ENCODE results near the gene SPTLC2.
"Not testable (repeated sequence)": the region's sequence is repeated elsewhere in the genome, so short reads cannot be mapped to it uniquely, and the experiment has no call there.

The SPTLC2 gene

DNA sequence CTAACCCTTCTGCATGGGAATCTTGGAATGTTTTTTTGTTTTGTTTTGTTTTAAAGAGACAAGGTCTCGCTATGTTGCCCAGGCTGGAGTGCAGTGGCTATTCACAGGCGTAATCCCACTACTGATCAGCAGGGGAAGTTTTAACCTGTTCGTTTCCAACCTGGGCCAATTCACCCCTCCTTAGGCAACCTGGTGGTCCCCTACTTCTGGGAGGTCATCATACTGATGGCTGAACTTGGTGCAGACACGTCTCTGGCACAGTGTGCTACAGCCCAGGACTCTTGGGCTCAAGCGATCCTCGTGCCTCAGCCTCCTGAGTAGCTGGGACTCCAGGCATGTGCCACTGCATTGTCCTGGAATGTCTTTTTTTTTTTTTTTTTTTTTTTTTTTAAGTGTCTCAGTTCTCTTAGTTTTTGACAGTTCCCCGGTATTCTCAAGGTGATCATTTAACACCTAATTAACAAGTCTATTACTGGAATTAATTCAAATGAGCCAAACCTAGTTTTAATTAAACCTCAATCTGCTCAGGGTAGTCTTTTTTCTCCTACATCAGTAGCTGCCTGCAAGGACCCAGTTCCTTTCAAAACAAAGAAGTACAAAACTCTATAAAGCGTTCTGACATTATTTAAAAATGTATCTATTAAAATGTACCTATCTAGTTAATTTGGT lies 68.8 kb downstream of the SPTLC2 start:
- no peak for DNase-seq

DNA sequence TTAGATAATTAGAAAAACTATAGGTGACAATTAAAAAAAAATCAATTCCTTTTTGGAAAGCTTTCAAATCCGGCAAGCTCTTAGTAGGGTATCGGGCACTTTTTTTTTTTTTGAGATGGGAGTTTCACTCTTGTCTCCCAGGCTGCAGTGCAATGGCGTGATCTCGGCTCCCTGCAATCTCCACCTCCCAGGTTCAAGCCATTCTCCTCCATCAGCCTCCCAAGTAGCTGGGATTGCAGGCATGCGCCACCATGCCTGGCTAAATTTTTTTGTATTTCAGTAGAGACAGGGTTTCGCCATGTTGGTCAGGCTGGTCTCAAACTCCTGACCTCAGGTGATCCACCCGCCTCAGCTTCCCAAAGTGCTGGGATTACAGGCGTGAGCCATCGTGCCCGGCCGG lies 71.3 kb downstream of the SPTLC2 start:
- not testable (repeated sequence) for DNase-seq

DNA sequence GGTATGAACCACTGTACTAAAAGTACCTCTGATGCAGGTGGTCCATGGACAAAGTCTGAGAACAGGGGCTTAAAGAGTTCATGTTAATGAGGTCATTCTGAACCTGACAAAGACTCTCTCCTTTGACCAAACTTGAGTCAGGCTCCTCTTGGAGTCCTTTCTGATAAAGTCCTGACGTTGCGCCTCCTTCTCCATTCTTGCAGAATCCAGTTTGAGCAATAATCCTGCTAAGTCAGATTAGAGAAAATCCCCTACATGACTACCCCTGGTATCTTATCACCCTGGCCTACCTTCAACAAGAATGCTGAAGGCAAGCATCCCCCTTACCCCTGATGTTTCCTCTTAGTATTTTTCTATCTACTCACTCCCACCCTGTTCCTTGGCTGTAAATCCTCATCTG lies 71.9 kb downstream of the SPTLC2 start:
- DNase-seq: no peak

DNA sequence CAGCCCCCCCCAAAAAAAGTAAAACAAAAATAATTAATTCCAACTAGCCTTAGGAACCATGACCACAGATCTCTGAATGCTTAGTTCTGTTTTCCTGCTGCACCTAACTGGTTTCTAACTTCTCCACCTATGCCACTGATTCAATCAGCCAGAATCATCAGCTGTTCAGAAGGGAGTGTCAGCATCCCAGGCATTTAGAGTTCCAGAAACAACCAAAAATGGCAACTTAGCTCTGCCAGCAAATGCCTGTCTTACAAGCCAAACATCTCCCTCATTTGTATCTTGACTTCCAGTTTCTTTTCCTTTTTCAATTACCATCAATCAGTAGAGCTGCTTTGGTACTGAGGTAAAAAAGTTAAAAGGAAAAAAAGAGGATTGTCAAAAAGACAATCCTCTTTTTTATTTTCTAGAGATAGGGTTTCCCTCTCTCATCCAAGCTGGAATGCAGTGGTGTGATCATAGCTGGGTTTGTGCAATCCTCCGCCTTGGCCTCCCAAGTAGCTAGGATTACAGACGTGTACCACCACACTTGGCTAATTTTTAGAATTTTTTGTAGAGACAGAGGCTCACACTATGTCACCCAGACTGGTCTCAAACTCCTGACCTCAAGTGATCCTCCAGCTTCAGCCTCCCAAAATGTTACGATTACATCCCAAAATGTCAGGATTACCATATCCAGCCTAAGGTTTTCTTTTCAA lies 72.7 kb downstream of the SPTLC2 start:
- DNase-seq: no peak

DNA sequence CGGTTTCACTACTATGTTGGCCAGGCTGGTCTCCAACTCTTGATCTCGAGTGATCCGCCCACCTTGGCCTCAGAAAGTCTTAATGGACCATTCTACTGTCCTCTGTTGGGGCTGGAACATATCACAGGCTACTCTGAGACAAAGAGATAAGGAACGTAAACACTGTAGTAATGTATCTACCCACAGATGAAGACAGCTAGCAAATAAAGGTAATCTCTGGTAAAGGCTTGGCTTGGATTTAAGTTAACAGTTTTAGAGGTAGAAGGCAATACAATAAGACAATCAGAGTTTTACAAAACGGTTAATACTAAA lies 73.2 kb downstream of the SPTLC2 start:
- DNase-seq: no peak

DNA sequence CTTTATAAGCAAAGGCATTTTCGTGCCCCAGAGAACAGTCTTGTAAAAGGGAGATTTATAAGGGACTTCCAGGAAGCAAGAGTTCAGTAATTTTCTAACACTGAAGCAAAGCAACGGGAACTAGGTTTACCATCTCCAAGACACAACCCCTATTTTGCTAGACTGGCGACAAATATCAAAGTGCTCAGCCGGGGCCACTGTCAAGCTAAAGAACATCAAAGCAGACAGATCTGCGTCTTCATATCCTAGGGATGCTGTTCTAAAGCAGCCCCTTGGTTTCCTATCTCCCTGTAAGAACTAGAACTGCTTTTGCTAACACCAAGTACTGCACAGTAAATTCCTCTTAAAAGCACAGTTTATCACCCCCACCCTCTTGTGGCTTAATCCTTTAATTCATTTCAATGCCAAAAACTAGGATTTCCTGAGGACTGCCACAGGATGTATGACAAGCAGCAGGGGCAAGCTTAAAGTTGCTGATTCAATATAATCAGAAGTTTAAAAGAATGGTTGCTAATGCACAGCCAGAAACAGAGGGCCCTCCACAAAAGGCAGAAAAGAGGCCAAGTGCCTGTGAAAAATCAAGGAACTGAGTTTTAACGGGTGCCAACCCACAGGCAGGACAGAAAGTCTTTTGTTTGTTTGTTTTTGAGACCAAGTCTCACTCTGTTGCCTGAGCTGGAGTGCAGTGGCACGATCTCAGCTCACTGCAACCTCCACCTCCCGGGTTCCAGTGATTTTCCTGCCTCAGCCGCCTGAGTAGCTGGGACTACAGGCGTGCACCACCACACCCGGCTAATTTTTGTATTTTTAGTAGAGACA lies 73.8 kb downstream of the SPTLC2 start:
- DNase-seq: no peak

DNA sequence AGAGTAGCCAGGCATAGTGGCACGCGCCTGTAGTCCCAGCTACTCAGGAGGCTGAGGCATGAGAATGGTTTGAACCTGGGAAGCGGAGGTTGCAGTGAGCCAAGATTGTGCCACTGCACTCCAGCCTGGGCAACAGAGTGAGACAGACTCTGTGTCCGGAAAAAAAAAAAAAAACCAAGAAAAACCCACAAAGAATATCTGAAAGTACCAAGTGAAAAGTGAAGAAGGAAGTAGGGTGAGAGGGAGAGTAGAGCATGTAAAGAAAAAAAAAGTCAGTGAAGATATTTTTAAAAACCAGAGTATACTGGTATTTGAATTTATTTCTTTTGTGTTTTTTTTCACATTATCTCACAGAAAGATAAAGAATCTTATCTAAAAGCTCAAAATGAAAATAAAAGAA lies 74.5 kb downstream of the SPTLC2 start:
- no peak for DNase-seq

DNA sequence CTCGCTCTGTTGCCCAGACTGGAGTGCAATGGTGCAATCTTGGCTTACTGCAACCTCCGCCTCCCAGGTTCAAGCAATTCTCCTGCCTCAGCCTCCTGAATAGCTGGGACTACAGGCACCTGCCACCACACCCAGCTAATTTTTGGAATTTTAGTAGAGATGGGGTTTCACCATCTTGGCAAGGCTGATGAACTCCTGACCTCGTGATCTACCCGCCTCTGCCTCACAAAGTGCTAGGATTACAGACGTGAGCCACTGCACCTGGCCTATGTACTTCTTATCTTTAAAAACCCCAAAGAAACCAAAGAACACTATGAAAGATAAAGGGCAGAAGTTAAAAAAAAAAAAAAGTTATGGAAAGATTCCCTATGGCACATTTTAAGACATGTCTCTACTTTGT lies 79.5 kb downstream of the SPTLC2 start:
- not testable (repeated sequence) for DNase-seq

DNA sequence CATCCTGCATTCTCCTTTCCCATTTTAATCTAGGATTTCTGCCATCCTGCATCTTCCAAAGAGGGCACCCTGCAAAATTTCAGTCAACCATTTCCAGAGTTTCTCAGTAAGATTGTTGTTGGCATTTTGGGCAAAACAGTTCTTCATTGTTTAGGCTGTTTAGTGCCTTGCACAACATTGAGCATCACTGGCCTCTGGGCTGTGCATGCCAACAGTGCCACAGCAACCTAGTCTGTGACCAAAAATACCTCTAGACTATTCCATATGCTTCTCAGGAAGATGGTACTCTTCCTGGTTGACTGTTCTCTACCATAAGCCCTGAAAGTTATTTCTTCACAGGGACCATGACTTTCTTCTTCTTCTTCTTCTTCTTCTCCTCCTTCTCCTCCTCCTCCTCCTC lies 85.4 kb downstream of the SPTLC2 start:
- DNase-seq: no peak

DNA sequence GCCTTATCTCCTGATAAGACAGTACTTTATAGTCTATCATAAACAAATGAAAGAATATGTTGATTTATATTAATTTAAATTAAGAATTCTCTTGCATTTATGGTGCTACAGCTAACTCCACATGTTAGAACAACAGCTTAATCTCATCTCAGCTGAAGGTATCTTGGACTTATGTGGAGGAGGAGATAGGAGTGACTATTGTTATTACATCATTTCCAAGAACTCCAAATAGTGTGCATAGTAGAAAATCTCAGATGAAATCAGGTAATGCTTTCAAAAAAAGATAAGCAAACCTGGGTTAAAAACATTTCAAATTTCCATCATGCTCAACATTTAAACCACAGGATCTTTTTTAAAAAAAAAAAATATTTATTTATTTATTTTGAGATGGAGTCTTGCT lies 86.5 kb downstream of the SPTLC2 start:
- DNase-seq: no peak

DNA sequence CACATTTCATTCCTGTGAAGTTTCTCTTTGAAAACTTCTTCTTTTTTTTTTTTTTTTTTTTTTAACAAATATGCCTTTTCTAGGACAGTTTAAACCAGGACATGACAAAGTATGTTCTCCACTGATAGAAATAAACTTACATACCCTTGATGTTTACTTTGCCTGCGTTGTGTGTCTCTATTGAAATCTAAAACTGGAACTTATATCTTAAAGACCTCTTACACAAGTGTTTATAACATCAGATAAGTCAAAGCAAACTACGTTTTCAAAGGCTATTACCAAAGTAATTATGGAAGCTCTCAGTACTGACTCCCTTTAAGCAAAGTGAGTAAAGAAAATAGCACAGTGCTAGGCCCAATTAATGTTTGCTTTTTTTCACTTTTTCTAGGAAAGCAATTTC lies 87.2 kb downstream of the SPTLC2 start:
- no peak for DNase-seq

DNA sequence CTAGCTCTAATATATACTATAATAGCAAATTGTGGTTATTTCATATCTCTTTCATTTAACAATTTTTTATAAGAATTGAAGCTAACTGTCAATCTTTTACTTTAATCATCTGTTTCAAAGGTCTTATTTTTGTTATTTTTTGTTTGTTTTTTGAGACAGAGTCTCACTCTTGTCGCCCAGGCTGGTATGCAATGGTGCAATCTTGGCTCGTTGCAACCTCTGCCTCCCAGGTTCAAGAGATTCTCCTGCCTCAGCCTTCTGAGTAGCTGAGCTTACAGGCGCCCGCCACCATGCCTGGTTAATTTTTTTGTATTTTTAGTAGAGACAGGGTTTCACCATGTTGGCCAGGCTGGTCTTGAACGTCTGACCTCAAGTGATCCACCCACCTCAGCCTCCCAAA lies 87.7 kb downstream of the SPTLC2 start:
- DNase-seq: not testable (repeated sequence)

DNA sequence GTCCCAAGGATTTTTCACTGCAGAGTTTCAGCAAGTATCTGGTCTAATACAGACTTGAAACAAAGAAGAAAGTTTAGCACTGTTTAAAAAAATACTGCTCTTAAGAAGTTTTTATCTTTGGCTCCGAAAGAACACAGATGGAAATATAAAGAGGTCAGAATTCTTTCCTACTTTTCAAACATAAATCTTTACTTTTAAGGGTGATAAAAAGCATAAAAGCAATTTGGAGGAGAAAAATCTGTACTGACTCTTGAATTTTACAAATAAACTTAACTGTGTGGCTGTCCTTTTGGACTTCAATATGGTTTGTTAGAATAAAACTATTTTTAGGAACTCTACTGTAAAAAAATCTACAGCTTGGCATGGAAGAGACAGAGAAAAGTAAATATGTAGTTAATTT lies 90.2 kb downstream of the SPTLC2 start:
- DNase-seq: no peak

DNA sequence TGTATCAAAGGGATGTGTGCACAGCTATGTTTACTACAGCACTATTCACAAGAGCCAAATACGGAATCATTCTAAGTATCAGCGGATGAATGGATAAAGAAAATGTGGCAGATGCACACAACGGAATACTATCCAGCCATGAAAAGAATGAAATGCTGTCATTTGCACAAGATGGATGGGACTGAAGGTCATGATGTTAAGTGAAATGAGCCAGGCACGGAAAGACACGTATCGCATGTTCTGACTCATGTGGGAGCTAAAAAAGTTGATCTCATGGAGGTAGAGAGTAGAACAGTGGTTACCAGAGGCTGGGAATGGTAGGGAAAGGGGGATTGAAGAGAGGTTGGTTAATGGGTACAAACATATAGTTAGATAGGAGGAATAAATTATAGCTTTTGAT lies 91.9 kb downstream of the SPTLC2 start:
- no peak for DNase-seq

DNA sequence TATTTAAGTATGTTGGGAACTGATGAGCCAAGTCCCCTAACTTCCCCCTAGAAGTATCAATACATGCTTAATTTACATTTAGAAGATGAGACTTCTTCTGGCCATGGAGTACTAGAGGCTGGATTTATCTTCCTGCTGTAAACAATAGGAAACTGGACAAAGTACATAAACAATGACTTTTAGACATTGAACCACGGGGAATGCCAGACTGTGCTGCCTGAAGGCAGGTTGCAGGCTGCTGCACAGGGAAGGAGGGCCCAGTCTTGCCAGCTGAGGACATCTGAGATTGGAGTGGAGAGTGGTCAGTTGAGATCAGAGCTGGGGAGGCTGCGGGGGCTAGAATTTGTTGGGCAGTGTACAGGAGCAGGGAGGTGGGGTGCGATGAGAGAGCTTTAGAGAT lies 93.3 kb downstream of the SPTLC2 start:
- DNase-seq: no peak

DNA sequence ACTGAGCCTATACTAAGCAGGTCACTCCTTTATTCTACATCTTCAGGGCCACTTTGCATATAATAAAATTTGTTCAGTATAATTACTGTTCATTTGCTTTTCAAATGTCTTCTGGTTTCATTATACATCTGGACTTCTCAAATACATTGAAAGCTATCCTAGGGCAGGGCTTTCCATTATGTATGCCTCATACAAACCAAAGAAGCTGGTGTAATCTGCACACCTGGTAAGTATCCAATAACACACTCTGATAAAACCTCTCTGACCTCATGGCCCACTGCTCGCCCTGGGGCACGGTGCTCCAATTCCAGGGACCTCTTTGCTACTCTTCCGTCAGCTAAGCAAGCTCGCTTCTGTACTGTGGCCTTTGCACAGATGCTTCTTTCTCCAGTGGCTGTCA lies 95.9 kb downstream of the SPTLC2 start:
- no peak for DNase-seq

DNA sequence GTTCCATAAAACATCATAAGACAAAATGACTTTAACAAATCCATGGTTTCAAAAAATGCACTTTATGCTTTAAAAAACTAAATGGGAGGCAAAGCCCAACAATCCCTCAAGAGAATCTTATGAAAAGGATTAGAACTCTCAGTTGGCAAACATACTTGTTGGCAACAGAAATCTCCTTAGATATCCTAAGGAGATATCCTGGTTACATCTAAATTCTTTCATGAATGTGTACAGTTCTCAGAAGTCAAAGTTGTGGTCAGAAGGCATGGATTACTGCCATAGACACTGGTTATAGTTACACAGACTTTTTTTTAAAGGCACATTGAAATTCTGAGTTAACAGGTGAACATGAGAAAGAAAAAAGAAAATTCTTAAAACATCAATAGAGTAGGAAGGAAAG lies 100.3 kb downstream of the SPTLC2 start:
- DNase-seq: no peak

DNA sequence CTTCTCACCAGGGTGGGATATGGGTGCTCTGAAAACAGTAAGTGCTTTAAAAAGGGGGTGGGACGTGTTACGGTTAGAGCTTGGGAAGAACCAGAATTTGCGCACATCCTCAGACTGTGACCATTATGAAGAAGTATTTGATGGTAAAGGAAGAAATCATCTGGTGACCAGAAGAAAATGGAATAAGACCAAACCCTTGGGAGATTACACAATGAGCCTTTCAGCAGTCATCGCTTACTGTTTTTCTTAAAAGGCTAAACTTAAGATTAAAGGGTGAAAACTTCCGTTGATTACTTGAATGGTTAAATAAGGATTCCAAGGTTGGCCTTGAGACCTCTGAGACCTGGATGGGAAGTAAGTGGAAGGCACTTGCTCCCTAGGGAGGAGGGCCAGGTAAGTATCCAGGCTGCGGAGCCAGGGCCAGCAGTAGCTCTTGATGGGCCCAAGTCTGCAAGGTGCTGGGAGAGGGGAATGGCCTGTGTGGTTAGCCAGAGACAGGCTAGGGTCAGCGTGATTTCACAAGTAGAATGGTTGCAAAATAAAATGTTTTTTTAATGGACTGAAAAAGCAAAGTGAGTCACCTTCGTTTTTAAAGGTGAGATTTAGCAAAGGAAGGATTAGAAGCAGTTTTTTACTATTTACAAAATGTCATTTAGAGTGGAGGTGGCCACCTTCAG lies 104.8 kb downstream of the SPTLC2 start:
- DNase-seq: no peak

DNA sequence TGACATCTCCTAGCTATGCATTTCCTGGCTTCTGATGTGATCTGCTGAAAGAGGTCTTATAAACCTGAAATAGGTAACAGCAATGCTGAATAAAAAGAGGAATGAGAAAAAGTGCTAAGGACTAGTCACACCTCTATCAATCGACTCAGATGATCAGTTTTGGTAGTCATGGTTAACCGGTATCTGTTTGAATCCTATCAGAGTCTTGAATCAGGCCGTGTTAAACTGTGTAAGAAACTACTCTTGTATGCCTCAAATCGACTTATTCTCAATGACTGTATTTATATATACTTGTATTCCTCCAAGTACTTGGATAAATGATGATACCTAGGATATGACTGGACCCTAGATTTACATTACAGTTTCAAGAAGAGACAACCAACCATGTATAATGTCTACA lies 107.1 kb downstream of the SPTLC2 start:
- no peak for DNase-seq

DNA sequence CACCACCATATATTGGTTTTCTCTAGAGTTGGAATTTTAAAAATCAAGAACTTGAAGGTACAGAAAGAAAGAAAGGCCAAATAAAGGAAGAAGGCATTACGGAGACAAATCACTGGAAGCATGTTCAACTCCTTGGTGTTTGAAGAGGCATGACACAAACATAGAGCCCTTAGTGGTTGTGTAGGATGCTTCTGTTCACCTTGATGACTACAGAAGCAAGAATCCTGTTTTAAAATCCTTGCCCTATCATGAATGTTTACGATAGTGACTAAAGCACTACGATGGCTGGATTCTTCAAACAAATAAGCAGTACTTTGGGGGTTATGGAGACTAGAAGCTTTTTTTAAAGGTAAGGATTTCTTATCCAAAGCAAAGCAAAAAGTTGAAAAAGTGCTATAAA lies 107.6 kb downstream of the SPTLC2 start:
- DNase-seq: no peak

DNA sequence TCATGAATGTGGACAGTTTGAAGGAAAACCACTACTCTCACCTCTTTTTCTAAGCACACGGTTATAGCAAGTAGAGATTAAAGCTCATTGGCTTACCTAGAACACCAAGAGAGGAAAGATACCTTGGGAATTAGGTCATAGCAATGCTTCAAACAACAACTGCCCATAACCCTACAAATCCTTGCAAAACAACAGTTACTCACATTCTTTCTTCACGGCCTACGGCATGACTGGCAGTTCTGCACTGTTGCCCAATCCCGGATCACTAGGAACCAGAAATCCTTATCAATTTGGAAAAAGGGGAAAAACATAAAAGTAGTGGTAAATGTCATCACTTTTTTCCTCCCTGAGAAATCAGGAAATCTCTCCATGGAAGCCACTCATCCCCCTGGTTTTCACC lies 108.2 kb downstream of the SPTLC2 start:
- no peak for DNase-seq

DNA sequence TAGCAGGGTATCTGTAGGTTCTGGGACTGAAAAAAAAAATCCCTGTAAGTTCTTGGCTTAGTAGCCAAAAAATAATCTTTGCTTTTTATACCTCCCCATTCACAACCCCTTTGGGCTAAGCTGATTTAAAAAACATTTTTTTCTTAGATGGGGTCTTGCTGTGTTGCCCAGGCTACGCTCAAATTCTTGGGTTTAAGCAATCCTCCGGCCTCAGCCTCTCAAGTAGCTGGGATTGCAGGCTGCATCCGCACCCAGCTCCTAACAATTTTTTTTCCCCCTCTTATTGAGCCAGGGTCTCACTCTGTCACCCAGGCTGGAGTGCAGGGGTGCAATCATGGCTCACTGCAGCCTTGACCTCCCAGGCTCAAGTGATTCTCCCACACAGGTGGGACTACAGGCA lies 108.7 kb downstream of the SPTLC2 start:
- no peak for DNase-seq

DNA sequence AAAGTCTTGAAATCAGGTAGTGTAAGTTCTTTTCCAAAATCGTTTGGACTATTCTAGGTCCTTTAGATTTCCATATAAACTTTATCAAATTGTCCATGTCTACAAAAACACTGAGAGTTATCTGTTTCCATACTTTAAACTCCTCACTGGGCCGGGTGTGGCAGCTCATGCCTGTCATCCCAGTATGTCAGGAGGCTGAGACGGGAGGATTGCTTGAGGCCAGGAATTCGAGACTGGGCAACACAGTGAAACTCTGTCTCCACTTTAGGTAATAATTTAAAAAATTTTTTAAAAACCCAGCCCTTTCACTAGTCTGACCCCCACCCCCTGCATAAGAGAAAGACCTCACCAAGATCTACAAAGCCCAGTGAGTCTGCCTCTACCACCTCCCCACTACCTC lies 111.4 kb downstream of the SPTLC2 start:
- no peak for DNase-seq

DNA sequence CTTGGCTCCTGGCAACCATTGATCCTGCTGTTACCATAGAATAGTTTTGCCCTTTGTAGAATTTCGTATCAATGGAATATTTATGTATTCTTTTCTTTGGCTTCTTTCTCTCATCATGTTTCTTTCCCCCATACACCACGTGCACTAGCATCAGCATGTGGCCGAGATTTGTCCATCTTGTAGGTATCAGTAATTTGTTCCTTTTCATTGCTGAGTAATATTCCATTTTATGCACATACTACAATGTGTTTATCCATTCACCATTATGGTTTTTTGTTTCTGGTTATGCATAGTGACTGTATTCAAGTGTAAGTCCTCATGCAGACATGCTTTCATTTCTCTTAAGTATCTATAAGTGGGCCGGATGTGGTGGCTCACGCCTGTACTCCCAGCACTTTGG lies 113.3 kb downstream of the SPTLC2 start:
- DNase-seq: no peak

All from CD4-positive, alpha-beta T cell treated with Interleukin-4 for 1 hour (primary cell).